ENCODE results near the gene NECAB2.
A peak's percentile ranks its signal among the peaks of the same experiment; 100 is the strongest.

The NECAB2 gene

GRCh38 chr16:83952940-83953795 lies 14.9 kb upstream of the NECAB2 start, which contains the start of gene OSGIN1:
TSS of gene OSGIN1 (plus strand) at chr16:83953240. CDS start at chr16:83957672, 4,432 bp downstream.
- DNase-seq: peak; percentile 93

- no peak for DNase-seq
Observed at GRCh38 chr16:83953796-83954576, 14.1 kb upstream of the NECAB2 start.

DNA sequence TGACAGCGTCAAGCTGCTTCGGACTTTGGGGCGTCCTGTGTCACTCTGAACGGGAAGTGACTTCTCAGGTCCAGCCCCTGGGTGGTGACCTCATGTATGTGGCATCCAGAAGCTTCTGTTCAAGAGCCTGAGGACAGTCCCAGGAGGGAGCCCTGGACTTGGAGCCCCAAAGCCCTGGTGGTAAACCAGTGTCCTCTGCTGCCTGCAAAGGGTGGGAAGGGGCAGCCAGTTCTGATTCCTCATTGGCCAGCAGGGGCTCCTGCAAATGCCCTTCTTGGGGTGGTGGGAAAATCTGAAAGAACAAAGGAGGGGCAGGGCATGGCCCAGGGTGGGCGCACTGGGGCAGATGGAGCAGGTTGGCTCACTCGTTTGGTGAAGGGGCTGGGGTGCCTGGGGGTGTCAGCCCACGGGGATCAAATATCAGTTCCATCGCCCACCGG lies 13.4 kb upstream of the NECAB2 start:
- peak; percentile 30 for DNase-seq

DNA sequence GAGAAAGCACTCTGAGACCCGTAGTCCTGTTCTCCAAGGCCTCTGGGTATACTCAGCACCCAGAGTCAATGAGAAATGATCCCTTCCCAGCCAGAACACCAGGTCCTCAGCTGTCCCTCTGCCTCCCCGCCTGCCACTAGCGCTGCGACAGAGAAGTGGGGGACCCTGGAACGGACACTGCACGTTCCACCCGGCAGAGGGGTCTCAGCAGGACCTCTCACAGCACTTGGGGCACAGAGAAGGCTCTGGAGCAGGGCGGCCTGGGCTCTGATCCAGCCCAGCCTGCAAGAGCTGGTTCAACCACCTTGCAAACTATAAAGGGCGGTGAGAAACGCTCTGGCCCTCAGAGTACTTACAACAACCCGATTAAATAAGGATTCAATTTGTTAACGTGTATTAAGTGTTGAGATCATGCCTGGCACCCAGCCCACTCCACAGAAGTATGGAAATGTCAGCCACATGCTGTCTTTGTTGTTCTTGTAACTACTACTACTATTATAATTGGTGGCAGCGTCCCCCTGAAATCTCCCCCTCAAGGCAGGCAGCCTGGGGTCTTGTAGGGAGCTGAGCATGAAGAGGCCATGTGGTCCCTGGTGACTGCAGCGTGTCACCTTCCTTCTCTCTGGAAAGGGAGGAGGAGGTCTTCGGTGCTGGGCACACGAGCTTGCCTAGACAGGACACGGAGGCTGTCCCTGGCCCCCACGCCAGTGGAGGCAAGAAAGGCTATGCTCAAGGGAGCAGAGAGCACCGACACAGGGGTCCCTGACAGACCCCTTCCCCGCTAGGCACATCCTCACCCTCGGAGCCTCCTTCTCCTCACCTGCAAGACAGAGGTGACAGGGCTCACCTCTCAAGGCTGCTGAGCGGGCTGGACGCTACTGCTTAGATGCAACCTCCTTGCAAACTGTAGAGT lies 12.6 kb upstream of the NECAB2 start:
- no peak for DNase-seq

GRCh38 chr16:83956336-83957289 lies 11.4 kb upstream of the NECAB2 start:
- DNase-seq: peak; percentile 58

DNA sequence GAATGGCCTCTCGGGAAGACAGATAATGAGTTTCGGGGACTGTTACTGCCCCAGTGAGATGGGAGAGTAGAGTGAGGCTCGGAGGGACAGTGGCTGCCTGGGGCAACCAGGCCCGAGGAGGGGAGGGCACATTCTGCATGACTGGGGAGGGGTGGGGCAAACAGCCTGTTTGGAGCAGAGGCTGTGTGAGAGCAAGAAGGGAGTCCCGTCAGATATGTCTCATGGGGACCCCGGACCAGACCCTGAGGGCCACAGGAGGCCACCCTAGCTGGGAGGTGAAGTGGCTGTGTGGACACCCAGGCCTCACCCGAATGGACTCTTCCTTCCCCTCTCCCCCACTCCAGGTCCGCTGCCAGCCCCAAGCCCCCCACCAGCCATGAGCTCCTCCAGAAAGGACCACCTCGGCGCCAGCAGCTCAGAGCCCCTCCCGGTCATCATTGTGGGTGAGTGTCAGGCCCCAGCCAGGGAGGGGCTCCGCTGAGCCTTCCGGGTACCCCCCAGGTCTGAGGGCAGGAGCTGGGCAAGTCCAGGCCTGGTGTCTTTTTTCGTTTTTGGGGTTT lies 10.7 kb upstream of the NECAB2 start:
- DNase-seq: no peak

GRCh38 chr16:83958137-83958845 lies 9.8 kb upstream of the NECAB2 start:
- no peak for DNase-seq

DNA sequence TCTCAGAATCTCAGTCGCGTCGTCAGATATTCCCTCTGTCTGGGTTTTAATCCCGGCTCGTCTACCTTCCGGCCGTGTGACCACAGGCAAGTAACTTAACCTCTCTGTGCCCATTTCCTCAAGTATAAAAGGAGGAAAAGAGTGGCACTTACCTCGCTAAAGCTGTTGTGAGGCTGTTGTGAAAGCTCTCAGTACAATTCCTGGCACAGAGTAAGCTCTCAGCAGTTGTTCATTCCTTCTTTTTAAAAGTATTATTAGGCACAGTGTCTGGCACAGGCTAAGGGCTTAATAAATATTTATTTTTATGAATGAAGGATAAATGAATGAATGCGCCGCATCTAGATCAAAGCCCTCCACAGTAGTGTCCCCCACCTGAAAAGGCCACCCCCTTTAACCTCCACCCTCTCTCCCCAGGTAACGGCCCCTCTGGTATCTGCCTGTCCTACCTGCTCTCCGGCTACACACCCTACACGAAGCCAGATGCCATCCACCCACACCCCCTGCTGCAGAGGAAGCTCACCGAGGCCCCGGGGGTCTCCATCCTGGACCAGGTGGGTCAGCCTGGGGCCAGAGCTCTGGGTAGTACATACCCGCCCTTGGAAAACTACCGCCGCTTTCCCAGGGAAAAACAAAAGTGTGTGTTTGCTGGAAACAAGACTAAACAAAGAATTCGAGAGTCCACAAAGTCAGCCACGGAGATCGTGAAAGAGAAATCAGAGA lies 9.0 kb upstream of the NECAB2 start:
- DNase-seq: no peak

GRCh38 chr16:83959656-83960434 lies 8.2 kb upstream of the NECAB2 start:
- no peak for DNase-seq

- DNase-seq: no peak
Observed at GRCh38 chr16:83960521-83961249, 7.4 kb upstream of the NECAB2 start.

GRCh38 chr16:83961591-83961990 lies 6.5 kb upstream of the NECAB2 start:
- DNase-seq: no peak

GRCh38 chr16:83963277-83964119 lies 4.5 kb upstream of the NECAB2 start:
- no peak for DNase-seq

GRCh38 chr16:83964684-83965443 lies 3.2 kb upstream of the NECAB2 start:
- DNase-seq: no peak

- DNase-seq: no peak
Observed at GRCh38 chr16:83965444-83966152, 2.4 kb upstream of the NECAB2 start.

GRCh38 chr16:83966153-83966696 lies 1.8 kb upstream of the NECAB2 start:
- no peak for DNase-seq

- DNase-seq: no peak
Observed at GRCh38 chr16:83967091-83967490, 953 bp upstream of the NECAB2 start.
